Left lung (tissue), 10 donors: ENCODE measurements around the gene PLA2G12B. TPM values are rescaled to one million over a fixed set of nuclear protein-coding genes. Genes with fewer than 3 reads are reported as not detected.

Experiments used
- ATAC-seq: fragments of 200-7000 bp; cut with Tn5 transposase; one replicate; pipeline ENCODE4 v1.9.1; 2020; ENCODE audit warnings: moderate library complexity
- DNase-seq, 4 donors: peaks; one replicate each; pipeline ENCODE4 v3.0.0-alpha.2; 2013 to 2020
- H3K27ac ChIP-seq, 2 donors: fragments of 200-600 bp; sonication (generic) in 1 of 2; one replicate each; pipeline versions ENCODE4 v1.5.0 to v1.8.0; 2020 to 2021
- H3K27me3 ChIP-seq, 2 donors: fragments of 200-600 bp; sonication (generic) in 1 of 2; one replicate each; pipeline versions ENCODE4 v1.5.0 to v1.8.0; 2020 to 2021
- H3K36me3 ChIP-seq, 2 donors: fragments of 200-600 bp; sonication (generic) in 1 of 2; one replicate each; pipeline versions ENCODE4 v1.5.0 to v1.8.0; 2020 to 2021
- H3K4me1 ChIP-seq, 2 donors: fragments of 200-600 bp; one replicate each; pipeline ENCODE4 v1.8.0; 2021
- H3K4me3 ChIP-seq, 2 donors: fragments of 200-600 bp; sonication (generic) in 1 of 2; one replicate each; pipeline versions ENCODE4 v1.5.0 to v1.8.0; 2020 to 2021; ENCODE audit warnings: mild to moderate bottlenecking in 1 of 2
- H3K9me3 ChIP-seq, 2 donors: fragments of 200-600 bp; sonication (generic) in 1 of 2; one replicate each; pipeline versions ENCODE4 v1.5.0 to v1.8.0; 2020 to 2021
- CTCF ChIP-seq, 2 donors: fragments of 200-600 bp; sonication (generic) in 1 of 2; IDR thresholded peaks; one replicate each; pipeline versions ENCODE4 v1.5.0 to v1.8.0; 2021; ENCODE audit warnings: antibody characterized with exemption in 2 of 2
- intact Hi-C, 2 donors: fragments of 100-400 bp; cut with DNase I; formaldehyde crosslinking; loops; one replicate each; pipeline versions ENCODE4 v1.11.2 to v1.14.2; 2022
- polyA plus RNA-seq, 6 donors: library from polyadenylated mRNA; unstranded; fragments of 120-200 nt; gene quantifications; one replicate each; pipeline ENCODE4 v1.2.1, GENCODE V29; 2013; ENCODE audit not compliant: insufficient read length in 6 of 6
- total RNA-seq, 2 donors: library from RNA; stranded (reverse); fragmentation: NEBNext Ultra II Directional; extraction: Animal tissue kit (Norgen Biotek cat#: 25700); gene quantifications; one replicate each; pipeline ENCODE4 v1.2.1, GENCODE V29; 2021
- donor health status: DM: no; HTN: yes; CAD: no.
- donor health status: DM: no; HTN: no; CAD: no.

Gene PLA2G12B
- total and polyA plus RNA-seq, 8 donors: 0.38 to 3.3 (median 0.71) TPM

- H3K9me3 ChIP-seq: peaks cover 0 to 36% of the 10 kb centered on the region in 2 donors
- no peak overlapping the region for H3K4me3 ChIP-seq
- no peak for TF ChIP-seq CTCF (IDR thresholded peaks at IDR 0.05)
- intact Hi-C loops: no loop called here
- H3K27ac ChIP-seq: no peak overlapping the region
- ATAC-seq (no peak), DNase-seq (no peak)
- no peaks in the 10 kb centered on the region for H3K36me3 ChIP-seq
- H3K4me1 ChIP-seq: no peaks in the 10 kb centered on the region
- H3K27me3 ChIP-seq: no peaks in the 10 kb centered on the region
These were observed 27.4 kb upstream of the PLA2G12B start for GRCh38 chr10:72981882-72982529.

- H3K9me3 ChIP-seq: peaks cover 0 to 43% of the 10 kb centered on the region in 2 donors
- ATAC-seq: no peak
These were observed 26.6 kb upstream of the PLA2G12B start for GRCh38 chr10:72981028-72981881.

GRCh38 chr10:72980348-72980747 is 25.7 kb upstream of the PLA2G12B start:
- Histone ChIP-seq H3K9me3 (peaks cover 0 to 52% of the 10 kb centered on the region in 2 donors), H3K27me3 (no peaks in the 10 kb centered on the region), H3K36me3 (no peaks in the 10 kb centered on the region), H3K4me3 (no peak overlapping the region), H3K27ac (no peak overlapping the region), H3K4me1 (no peaks in the 10 kb centered on the region)
- DNase-seq (no peak), ATAC-seq (no peak)
- intact Hi-C loops: no loop called here
- TF ChIP-seq CTCF (IDR thresholded peaks at IDR 0.05): no peak

More at GRCh38 chr10:72981028-72981881, 26.6 kb upstream of the PLA2G12B start:
- no peak for TF ChIP-seq CTCF (IDR thresholded peaks at IDR 0.05)
- no peak for DNase-seq
- Histone ChIP-seq H3K36me3 (no peaks in the 10 kb centered on the region), H3K27ac (no peak overlapping the region), H3K4me1 (no peaks in the 10 kb centered on the region), H3K27me3 (no peaks in the 10 kb centered on the region), H3K4me3 (no peak overlapping the region)
- intact Hi-C loops: no loop called here

- ATAC-seq: no peak
- Histone ChIP-seq H3K9me3 (peaks cover 0 to 59% of the 10 kb centered on the region in 2 donors), H3K27ac (no peak overlapping the region), H3K4me3 (no peak overlapping the region), H3K4me1 (no peaks in the 10 kb centered on the region), H3K36me3 (no peaks in the 10 kb centered on the region), H3K27me3 (no peaks in the 10 kb centered on the region)
- intact Hi-C loops: no loop called here
- TF ChIP-seq CTCF (IDR thresholded peaks at IDR 0.05): no peak
- DNase-seq: no peak
These were observed 25.1 kb upstream of the PLA2G12B start for GRCh38 chr10:72979709-72980108.

GRCh38 chr10:72976886-72977285 is 22.3 kb upstream of the PLA2G12B start:
- no peak for TF ChIP-seq CTCF (IDR thresholded peaks at IDR 0.05)
- Histone ChIP-seq H3K27me3 (no peaks in the 10 kb centered on the region), H3K9me3 (peaks cover 0 to 59% of the 10 kb centered on the region in 2 donors), H3K36me3 (no peaks in the 10 kb centered on the region), H3K4me1 (no peaks in the 10 kb centered on the region), H3K4me3 (no peak overlapping the region), H3K27ac (no peak overlapping the region)
- ATAC-seq: no peak
- DNase-seq: no peak
- intact Hi-C loops: no loop called here
